ENCODE data around the gene MAN2A1.

DNA sequence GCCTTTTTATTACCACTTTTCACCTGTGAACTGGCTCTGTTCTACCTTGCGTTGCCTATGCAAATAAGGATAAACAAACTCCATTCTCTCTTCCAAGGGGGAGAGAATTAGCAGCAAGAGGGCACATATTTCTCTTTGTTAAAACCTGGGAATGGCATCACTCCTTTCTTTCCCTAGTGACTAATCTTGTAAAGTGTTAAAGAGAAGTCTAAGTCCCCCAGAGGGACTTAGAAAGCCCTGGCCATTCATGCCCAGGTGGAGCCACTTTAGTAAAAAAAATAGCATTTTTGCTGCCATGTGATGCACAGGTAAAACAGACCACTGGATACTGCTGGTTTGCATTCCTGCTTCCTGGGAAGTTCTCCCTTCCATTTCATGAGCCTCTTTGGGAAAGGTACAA lies 148.4 kb downstream of the MAN2A1 start:
- TF ChIP-seq, protein P1, sequence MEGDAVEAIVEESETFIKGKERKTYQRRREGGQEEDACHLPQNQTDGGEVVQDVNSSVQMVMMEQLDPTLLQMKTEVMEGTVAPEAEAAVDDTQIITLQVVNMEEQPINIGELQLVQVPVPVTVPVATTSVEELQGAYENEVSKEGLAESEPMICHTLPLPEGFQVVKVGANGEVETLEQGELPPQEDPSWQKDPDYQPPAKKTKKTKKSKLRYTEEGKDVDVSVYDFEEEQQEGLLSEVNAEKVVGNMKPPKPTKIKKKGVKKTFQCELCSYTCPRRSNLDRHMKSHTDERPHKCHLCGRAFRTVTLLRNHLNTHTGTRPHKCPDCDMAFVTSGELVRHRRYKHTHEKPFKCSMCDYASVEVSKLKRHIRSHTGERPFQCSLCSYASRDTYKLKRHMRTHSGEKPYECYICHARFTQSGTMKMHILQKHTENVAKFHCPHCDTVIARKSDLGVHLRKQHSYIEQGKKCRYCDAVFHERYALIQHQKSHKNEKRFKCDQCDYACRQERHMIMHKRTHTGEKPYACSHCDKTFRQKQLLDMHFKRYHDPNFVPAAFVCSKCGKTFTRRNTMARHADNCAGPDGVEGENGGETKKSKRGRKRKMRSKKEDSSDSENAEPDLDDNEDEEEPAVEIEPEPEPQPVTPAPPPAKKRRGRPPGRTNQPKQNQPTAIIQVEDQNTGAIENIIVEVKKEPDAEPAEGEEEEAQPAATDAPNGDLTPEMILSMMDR (conservative IDR thresholded peaks at IDR 0.05; ENCODE audit: low read length), result no peak
- TF ChIP-seq EZH2phosphoT487 (IDR thresholded peaks at IDR 0.05; ENCODE audit: borderline replicate concordance, low read depth, low read length), result no peak
